GM06990 (cell line): ENCODE results near the gene SYN1.

Experiments used
- DNase-seq: peaks from one replicate; pipeline ENCODE4 v3.0.0-alpha.2; 2011; ENCODE audit not compliant: insufficient read length; ENCODE audit errors: extremely low read depth
- H3K27me3 ChIP-seq: replicated peaks from 2 replicates; pipeline ENCODE4 v1.6.0; 2011; ENCODE audit warnings: low read length; ENCODE audit not compliant: control insufficient read depth, insufficient read depth
- H3K36me3 ChIP-seq: 2 replicates; pipeline ENCODE4 v1.5.1; 2011; ENCODE audit warnings: low read length; ENCODE audit not compliant: control insufficient read depth, insufficient read depth
- H3K4me3 ChIP-seq: replicated peaks from 2 replicates; pipeline ENCODE4 v1.5.1; 2011; ENCODE audit warnings: low read depth, mild to moderate bottlenecking, control low read depth, low read length
- TF ChIP-seq, protein P1 (sequence below): IDR thresholded peaks from 2 replicates; pipeline ENCODE4 v1.5.1; 2011; ENCODE audit warnings: low read length, control low read depth, mild to moderate bottlenecking, inconsistent platforms; ENCODE audit not compliant: insufficient read depth, poor library complexity, severe bottlenecking

The SYN1 gene

DNA sequence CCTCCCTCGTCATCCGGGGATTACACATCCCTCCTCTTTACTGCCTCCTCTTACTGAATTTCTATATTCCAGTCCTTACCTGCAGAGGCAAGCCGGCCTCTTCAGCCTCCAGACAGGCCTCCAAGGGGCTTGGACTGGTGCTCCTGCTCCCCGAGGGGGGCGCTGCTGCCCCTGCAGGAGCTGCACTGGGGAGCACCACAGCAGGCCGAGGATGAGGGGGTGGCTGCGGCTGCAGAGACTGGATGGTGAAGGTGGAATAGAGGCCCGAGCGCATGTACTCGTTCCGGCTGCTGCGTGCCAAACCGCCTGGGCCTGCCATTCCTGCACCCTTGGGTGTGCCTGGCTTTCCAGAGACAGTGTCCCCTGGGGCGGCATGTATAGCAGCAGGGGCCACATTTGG lies 19.2 kb upstream of the SYN1 start:
- no peaks in the 10 kb centered on the region for H3K27me3 ChIP-seq
- no peak for DNase-seq
- H3K36me3 ChIP-seq: no peaks in the 10 kb centered on the region; the same call in none of the 2 replicates
- no peak overlapping the region for H3K4me3 ChIP-seq
- TF ChIP-seq, protein P1, sequence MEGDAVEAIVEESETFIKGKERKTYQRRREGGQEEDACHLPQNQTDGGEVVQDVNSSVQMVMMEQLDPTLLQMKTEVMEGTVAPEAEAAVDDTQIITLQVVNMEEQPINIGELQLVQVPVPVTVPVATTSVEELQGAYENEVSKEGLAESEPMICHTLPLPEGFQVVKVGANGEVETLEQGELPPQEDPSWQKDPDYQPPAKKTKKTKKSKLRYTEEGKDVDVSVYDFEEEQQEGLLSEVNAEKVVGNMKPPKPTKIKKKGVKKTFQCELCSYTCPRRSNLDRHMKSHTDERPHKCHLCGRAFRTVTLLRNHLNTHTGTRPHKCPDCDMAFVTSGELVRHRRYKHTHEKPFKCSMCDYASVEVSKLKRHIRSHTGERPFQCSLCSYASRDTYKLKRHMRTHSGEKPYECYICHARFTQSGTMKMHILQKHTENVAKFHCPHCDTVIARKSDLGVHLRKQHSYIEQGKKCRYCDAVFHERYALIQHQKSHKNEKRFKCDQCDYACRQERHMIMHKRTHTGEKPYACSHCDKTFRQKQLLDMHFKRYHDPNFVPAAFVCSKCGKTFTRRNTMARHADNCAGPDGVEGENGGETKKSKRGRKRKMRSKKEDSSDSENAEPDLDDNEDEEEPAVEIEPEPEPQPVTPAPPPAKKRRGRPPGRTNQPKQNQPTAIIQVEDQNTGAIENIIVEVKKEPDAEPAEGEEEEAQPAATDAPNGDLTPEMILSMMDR: no peak

DNA sequence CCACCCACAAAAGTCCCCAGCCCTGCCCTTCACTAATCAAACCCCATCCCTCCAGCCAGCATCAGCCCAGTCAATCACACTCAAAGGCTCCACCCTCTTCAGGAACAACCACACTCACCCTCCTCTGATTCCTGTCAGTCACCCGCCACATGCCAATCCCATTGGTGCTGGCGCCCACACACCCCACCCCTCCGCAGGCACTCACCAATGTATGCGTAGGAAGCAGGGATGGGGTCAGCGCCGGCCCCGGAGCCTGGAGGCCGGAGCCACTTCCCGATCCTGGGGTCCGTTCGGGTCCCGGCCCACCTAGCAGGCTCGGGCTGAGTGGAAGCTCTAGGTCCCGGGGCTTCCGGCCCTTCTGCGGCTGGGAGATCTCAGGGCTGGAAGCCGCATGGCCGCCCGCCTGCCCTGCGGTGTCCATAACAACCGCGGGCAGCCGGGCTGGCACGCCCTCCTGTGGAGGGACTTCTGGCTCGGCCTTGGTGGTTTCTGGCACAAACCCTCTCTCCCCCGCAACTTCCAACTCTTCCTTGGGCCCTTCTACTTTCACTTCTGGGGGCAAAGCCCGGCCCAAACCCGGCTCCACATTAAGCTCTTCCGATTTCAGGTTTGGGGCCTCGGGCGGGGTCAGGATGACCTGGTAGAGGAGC lies 18.0 kb upstream of the SYN1 start:
- H3K27me3 ChIP-seq: no peaks in the 10 kb centered on the region
- no peak overlapping the region for H3K4me3 ChIP-seq
- TF ChIP-seq, protein P1: no peak
- DNase-seq: peak; percentile 65
- H3K36me3 ChIP-seq: no peaks in the 10 kb centered on the region; the same call in none of the 2 replicates

DNA sequence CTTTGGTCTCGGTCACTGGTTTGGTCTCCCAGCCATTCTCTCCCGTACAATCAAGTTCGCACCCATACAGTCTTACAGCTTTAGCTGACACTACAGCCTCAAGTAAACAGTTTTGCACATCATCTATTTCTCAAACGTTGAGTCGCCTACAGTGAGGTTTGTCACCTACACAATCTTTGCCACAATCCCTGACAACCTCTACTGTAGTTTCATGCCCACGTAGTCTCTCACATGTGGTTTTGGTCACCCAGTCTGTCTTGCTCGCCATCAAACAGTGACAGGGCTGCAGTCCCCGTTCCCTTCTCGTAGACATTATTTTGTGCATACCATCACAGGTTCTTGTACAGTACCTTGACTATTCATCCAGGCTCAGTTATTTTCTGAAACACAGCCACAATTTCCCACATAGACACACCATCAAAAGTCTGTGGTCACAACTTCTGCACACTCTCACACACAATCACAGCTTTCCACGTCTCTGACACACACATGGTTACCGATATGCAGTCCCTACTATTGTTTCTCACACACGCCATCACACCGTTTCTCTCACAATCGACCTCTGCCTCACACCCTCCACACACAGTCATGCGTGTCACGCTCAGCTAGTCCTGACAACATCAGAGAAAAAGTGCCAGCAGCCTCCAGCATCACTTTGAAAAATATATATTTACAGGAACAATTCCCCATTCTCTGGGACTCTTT lies 15.4 kb upstream of the SYN1 start:
- DNase-seq: no peak
- H3K27me3 ChIP-seq: no peaks in the 10 kb centered on the region
- no peaks in the 10 kb centered on the region; the same call in none of the 2 replicates for H3K36me3 ChIP-seq
- no peak overlapping the region for H3K4me3 ChIP-seq
- TF ChIP-seq, protein P1: no peak

DNA sequence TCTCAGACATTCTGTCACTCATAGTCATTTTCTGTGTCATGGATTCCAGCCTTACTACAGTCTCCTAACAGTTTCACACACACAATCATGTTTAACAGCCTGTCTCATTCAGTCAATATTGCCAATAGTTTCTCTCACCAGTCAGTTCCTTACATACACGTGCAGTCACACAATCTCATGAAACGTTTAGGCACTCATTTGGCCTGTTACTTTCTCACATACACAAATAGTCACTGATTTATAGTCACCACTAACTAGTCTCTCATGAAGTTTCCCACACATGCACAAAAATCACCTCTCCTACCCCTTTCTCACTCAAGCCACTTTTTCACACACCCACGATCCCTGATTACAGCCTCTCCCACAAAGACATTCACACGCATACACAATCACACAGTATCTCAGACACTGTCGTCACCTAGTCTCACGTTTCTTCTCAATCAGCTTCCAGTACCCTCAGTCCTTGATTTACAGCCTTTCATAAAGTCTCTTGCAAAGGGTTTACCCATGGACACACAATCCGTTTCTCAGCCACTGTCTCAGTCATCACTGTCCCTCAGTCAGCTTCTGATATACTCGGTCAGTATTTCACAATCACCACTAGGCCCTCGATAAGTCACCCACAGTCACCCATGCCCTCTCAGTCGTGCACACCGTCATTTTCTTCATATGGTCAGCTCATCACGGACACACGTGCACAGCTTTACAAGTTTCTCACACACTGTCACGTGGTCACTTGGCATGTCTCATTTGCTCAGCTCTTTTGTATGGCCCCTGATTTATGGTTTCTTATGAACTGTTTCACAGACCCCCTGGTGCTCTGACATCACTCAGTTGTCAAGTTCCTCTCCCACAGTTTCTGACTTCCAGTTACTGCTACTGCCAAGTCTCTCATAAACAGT lies 14.3 kb upstream of the SYN1 start:
- DNase-seq: no peak
- no peaks in the 10 kb centered on the region for H3K27me3 ChIP-seq
- H3K36me3 ChIP-seq: no peaks in the 10 kb centered on the region; the same call in none of the 2 replicates
- TF ChIP-seq, protein P1: no peak
- H3K4me3 ChIP-seq: no peak overlapping the region

DNA sequence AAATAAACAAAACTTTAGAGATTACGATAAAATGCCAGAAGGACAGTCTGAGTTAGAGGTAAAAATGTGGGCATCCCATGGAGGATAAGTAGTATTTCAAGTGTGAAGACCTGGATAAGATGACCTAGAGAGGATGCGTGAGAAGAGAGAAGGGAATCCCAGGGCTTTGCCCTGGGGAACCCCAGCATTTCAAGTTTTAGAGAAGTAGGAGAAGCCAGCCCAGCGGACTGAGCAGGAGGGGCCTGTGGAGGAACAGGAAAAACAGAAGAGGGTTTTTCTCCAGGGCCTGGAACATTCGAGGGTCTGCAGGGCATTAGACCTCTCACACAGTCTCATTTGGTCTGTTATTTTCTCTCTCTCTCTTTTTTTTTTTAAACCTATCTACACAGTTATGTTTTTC lies 13.0 kb upstream of the SYN1 start:
- no peak for DNase-seq
- no peaks in the 10 kb centered on the region for H3K27me3 ChIP-seq
- TF ChIP-seq, protein P1: no peak
- H3K36me3 ChIP-seq: no peaks in the 10 kb centered on the region; the same call in none of the 2 replicates
- H3K4me3 ChIP-seq: no peak overlapping the region
